GM21529 (cell line): Measurements from ENCODE around the gene FYB1.

Experiments used
- ATAC-seq: cut with Tn5 transposase; IDR thresholded peaks from one replicate; pipeline ENCODE4 v1.9.1; 2021; ENCODE audit not compliant: unreplicated experiment

Gene FYB1

GRCh38 chr5:39164529-39165402 is 54.6 kb downstream of the FYB1 start:
- ATAC-seq = no peak

- no peak for ATAC-seq
Observed at GRCh38 chr5:39164016-39164415, 55.3 kb downstream of the FYB1 start.

GRCh38 chr5:39161578-39161977 is 57.8 kb downstream of the FYB1 start:
- ATAC-seq = no peak

GRCh38 chr5:39160576-39161213 is 58.7 kb downstream of the FYB1 start:
- no peak for ATAC-seq

GRCh38 chr5:39159811-39160490 is 59.4 kb downstream of the FYB1 start:
- no peak for ATAC-seq

GRCh38 chr5:39158786-39159185 is 60.6 kb downstream of the FYB1 start:
- ATAC-seq = no peak

- ATAC-seq = no peak
Observed at GRCh38 chr5:39158127-39158593, 61.2 kb downstream of the FYB1 start.

GRCh38 chr5:39157701-39158100 is 61.7 kb downstream of the FYB1 start:
- no peak for ATAC-seq

GRCh38 chr5:39156082-39156481 is 63.3 kb downstream of the FYB1 start:
- no peak for ATAC-seq

GRCh38 chr5:39151745-39152144 is 67.6 kb downstream of the FYB1 start:
- no peak for ATAC-seq

GRCh38 chr5:39149966-39150365 is 69.4 kb downstream of the FYB1 start:
- no peak for ATAC-seq

- no peak for ATAC-seq
Observed at GRCh38 chr5:39148983-39149534, 70.3 kb downstream of the FYB1 start.

GRCh38 chr5:39146831-39147540 is 72.4 kb downstream of the FYB1 start:
- no peak for ATAC-seq

GRCh38 chr5:39143151-39143860 is 76.1 kb downstream of the FYB1 start:
- no peak for ATAC-seq

- ATAC-seq = no peak
Observed at GRCh38 chr5:39140558-39141168, 78.7 kb downstream of the FYB1 start.

GRCh38 chr5:39138892-39139291 is 80.5 kb downstream of the FYB1 start:
- no peak for ATAC-seq

- ATAC-seq = no peak
Observed at GRCh38 chr5:39137819-39138451, 81.4 kb downstream of the FYB1 start.

GRCh38 chr5:39137391-39137790 is 82.0 kb downstream of the FYB1 start:
- ATAC-seq = no peak

- ATAC-seq = no peak
Observed at GRCh38 chr5:39132792-39133191, 86.6 kb downstream of the FYB1 start.
